ENCODE measurements around the gene FER.

- TF ChIP-seq CTCF (IDR thresholded peaks at IDR 0.05; ENCODE audit: borderline replicate concordance, extremely low read depth, low read length, poor library complexity, severe bottlenecking) = no peak
- TF ChIP-seq EZH2 (IDR thresholded peaks at IDR 0.05; ENCODE audit: borderline replicate concordance, low read depth, low read length, severe bottlenecking) = no peak
These were observed 494.8 kb downstream of the FER start for GRCh38 chr5:109242518-109242917.

Measured in DND-41 (cell line).